SK-N-SH (cell line): ENCODE data around the gene KRTAP9-3. TPM values are rescaled to one million over a fixed set of nuclear protein-coding genes. Genes with fewer than 3 reads are reported as not detected.
"Not testable (repeated sequence)": the region's sequence is repeated elsewhere in the genome, so short reads cannot be mapped to it uniquely, and the experiment has no call there.

ENCODE experiments used
- CTCF ChIA-PET: fragments of 300-600, 350-600 bp; formaldehyde crosslinking; extraction: SDS; loops from one replicate; lab custom pipeline; 2021; lab: Yijun Ruan, JAX
- POLR2A ChIA-PET: fragments of 350-600 bp; sonication (Branson Sonifier 250); formaldehyde crosslinking; extraction: SDS; loops from one replicate; lab custom pipeline; 2020; ENCODE audit warnings: antibody characterized with exemption, inconsistent platforms; lab: Yijun Ruan, JAX
- DNase-seq: peaks from one replicate; pipeline ENCODE4 v3.0.0; 2012
- H2AFZ ChIP-seq: fragments of 200-600 bp; sonication (generic); 2 replicates; pipeline ENCODE4 v1.8.1; 2016; ENCODE audit warnings: antibody characterized with exemption, mild to moderate bottlenecking, low read depth
- H3F3A ChIP-seq: fragments of 200-600 bp; sonication (generic); replicated peaks from 2 replicates; pipeline ENCODE3; 2016; ENCODE audit warnings: antibody characterized with exemption, mild to moderate bottlenecking; ENCODE audit not compliant: insufficient read depth
- H3K27ac ChIP-seq, 2 experiments: fragments of 200-500 bp in 1 of 2; fragments of 200-600 bp in 1 of 2; sonication (Bioruptor generic) in 1 of 2; sonication (generic), shearing (Covaris generic) in 1 of 2; 2 replicates each; pipeline versions ENCODE4 v1.5.1 to v1.6.1; 2014 to 2016; ENCODE audit warnings: low read depth in 2 of 2, inconsistent platforms in 1 of 2, low read length in 1 of 2, mild to moderate bottlenecking in 1 of 2, mixed read lengths in 1 of 2
- H3K27me3 ChIP-seq: fragments of 200-600 bp; sonication (generic), shearing (Covaris generic); 2 replicates; pipeline ENCODE4 v1.6.1; 2016; ENCODE audit warnings: mixed run types; ENCODE audit not compliant: insufficient read depth
- H3K36me3 ChIP-seq, 2 experiments: fragments of 200-500 bp in 1 of 2; fragments of 200-600 bp in 1 of 2; sonication (Bioruptor generic) in 1 of 2; sonication (generic) in 1 of 2; replicated peaks in 1 of 2; 2 replicates each; pipeline versions ENCODE3 to v1.5.1; 2014 to 2016; ENCODE audit warnings: low read length in 1 of 2, mild to moderate bottlenecking in 1 of 2; ENCODE audit not compliant: insufficient read depth in 2 of 2, control insufficient read depth in 1 of 2
- H3K4me1 ChIP-seq, 2 experiments: fragments of 200-500 bp in 1 of 2; fragments of 200-600 bp in 1 of 2; sonication (Bioruptor generic) in 1 of 2; sonication (generic), shearing (Covaris generic) in 1 of 2; 2 replicates each; pipeline versions ENCODE4 v1.5.1 to v1.6.1; 2014 to 2016; ENCODE audit warnings: low read depth in 1 of 2, low read length in 1 of 2, mixed run types in 1 of 2; ENCODE audit not compliant: insufficient read depth in 2 of 2, control insufficient read depth in 1 of 2
- H3K4me2 ChIP-seq: fragments of 200-600 bp; sonication (generic), shearing (Covaris generic); 2 replicates; pipeline ENCODE4 v1.6.1; 2017; ENCODE audit warnings: mixed run types
- H3K4me3 ChIP-seq, 2 experiments: fragments of 200-500 bp in 1 of 2; fragments of 200-600 bp in 1 of 2; sonication (Bioruptor generic) in 1 of 2; sonication (generic), shearing (Covaris generic) in 1 of 2; 2 replicates each; pipeline versions ENCODE4 v1.5.1 to v1.8.1; 2014 to 2016; ENCODE audit warnings: low read depth in 2 of 2, inconsistent platforms in 1 of 2, low read length in 1 of 2, mild to moderate bottlenecking in 1 of 2, mixed read lengths in 1 of 2, moderate library complexity in 1 of 2
- H3K79me2 ChIP-seq: fragments of 200-600 bp; sonication (generic); 2 replicates; pipeline ENCODE4 v1.8.1; 2017; ENCODE audit warnings: mild to moderate bottlenecking; ENCODE audit not compliant: insufficient read depth
- H3K9ac ChIP-seq: fragments of 200-600 bp; sonication (generic); 2 replicates; pipeline ENCODE4 v1.6.1; 2017; ENCODE audit warnings: mixed run types
- H3K9me2 ChIP-seq: fragments of 200-600 bp; sonication (generic); 2 replicates; pipeline ENCODE4 v1.6.1; 2017; ENCODE audit warnings: mixed run types
- H3K9me3 ChIP-seq: fragments of 200-600 bp; sonication (generic); 2 replicates; pipeline ENCODE4 v1.6.1; 2017; ENCODE audit warnings: mixed run types, mild to moderate bottlenecking, moderate library complexity
- H4K20me1 ChIP-seq: fragments of 200-600 bp; sonication (generic); 2 replicates; pipeline ENCODE4 v1.6.1; 2017; ENCODE audit warnings: mild to moderate bottlenecking, mixed run types; ENCODE audit not compliant: insufficient read depth
- EP300 ChIP-seq, 2 experiments: IDR thresholded peaks; 2 replicates each; pipeline versions ENCODE4 v1.4.0 to v1.6.1; 2012; ENCODE audit warnings: borderline replicate concordance in 1 of 2, low read depth in 1 of 2, low read length in 1 of 2
- EZH2phosphoT487 ChIP-seq: fragments of 200-600 bp; sonication (generic); IDR thresholded peaks from 2 replicates; pipeline ENCODE4 v1.6.1; 2017; ENCODE audit warnings: low read depth, mixed run types, mild to moderate bottlenecking, antibody characterized with exemption, moderate library complexity, borderline replicate concordance
- MEF2A ChIP-seq: IDR thresholded peaks from 2 replicates; pipeline ENCODE4 v1.4.0; 2012; ENCODE audit warnings: low read depth, borderline replicate concordance
- NRF1 ChIP-seq: IDR thresholded peaks from 2 replicates; pipeline ENCODE4 v1.6.1; 2012; ENCODE audit warnings: low read depth, mild to moderate bottlenecking, low read length
- TAF1 ChIP-seq: IDR thresholded peaks from 2 replicates; pipeline ENCODE4 v1.6.1; 2012; ENCODE audit warnings: low read depth, mild to moderate bottlenecking, low read length, moderate library complexity, borderline replicate concordance
- WGBS: methylation state at CpG from one replicate; pipeline ENCODE4 v1.1.6; 2017; ENCODE audit warnings: low lambda C conversion rate; 5-methylcytosine and 5-hydroxymethylcytosine counted together
- polyA plus RNA-seq, 3 experiments: library from polyadenylated mRNA; depleted of rRNA; stranded (reverse); fragments of >200 nt; gene quantifications; 2 replicates each; pipeline ENCODE4 v1.2.3, GENCODE V29; 2012

KRTAP9-3 gene
- polyA plus RNA-seq, 1 of the 3 experiments (the other 2 are of a cell fraction): not detected

DNA sequence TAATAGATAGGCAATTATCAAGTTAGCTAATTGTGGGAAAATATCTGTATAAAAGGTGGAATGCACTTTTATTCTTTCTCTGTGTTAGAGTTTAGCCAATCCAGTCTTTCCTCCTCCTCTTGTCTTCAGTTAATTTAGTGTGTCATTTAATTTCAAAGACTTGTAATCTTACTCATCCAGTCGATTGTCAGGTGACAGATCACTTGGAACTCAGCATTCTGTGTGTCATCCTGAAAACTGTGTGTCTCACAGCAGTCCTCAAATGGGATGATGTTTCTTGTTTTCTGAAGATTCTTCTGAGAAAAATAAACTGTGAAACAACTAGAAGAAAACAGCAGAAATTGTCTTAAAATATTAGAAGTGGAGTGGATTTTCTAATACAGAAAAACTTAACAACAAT, 47.2 kb upstream of the KRTAP9-3 start:
- Histone ChIP-seq H3K36me3 (no peaks in the 10 kb centered on the region), H3K9me2 (no peaks in the 10 kb centered on the region), H3K27me3 (peaks cover 12% of the 10 kb centered on the region; the same call in 1 of the 2 replicates), H3K9ac (no peak overlapping the region), H3K27ac (no peak overlapping the region), H4K20me1 (no peaks in the 10 kb centered on the region), H3K4me1 (no peaks in the 10 kb centered on the region), H2AFZ (no peak overlapping the region), H3K4me2 (no peak overlapping the region), H3K79me2 (no peaks in the 10 kb centered on the region), H3K9me3 (no peaks in the 10 kb centered on the region), H3F3A (no peaks in the 10 kb centered on the region), H3K4me3 (no peak overlapping the region)
- no peak for TF ChIP-seq EP300 (IDR thresholded peaks at IDR 0.05; ENCODE audit: borderline replicate concordance in 1 of 2, low read depth in 1 of 2, low read length in 1 of 2)
- no peak for DNase-seq
- ChIA-PET CTCF (no interaction called here), POLR2A (no interaction called here)
- WGBS: 0% methylated on average over 1 of the region's 1 CpG

DNA sequence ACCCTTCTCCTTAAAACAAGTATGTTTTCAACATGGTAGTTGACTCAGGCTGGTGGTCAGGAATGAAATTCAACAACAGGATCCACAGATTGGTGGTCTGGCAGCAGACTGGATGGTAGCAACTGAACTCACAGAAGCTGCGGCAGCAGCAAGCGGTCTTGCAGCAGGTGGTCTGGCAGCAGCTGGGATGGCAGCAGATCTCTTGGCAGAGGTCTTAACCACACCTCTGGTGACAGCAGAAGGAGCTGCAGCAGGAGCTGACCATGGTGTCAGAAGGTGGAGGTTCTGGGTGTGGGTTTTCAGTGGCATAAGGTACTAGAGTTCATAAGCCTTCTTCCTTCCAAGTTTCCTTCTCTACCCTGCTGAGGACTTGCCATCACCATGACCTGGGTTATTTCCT, 45.4 kb upstream of the KRTAP9-3 start:
- Histone ChIP-seq H3K4me3 (no peak overlapping the region), H3K36me3 (no peaks in the 10 kb centered on the region), H4K20me1 (no peaks in the 10 kb centered on the region), H3K9ac (no peak overlapping the region), H3K4me2 (no peak overlapping the region), H3K9me3 (no peaks in the 10 kb centered on the region), H3K9me2 (no peaks in the 10 kb centered on the region), H2AFZ (no peak overlapping the region), H3K4me1 (no peaks in the 10 kb centered on the region), H3F3A (no peaks in the 10 kb centered on the region), H3K27me3 (peaks cover 12% of the 10 kb centered on the region; the same call in 1 of the 2 replicates), H3K27ac (no peak overlapping the region), H3K79me2 (no peaks in the 10 kb centered on the region)
- ChIA-PET CTCF (interaction anchor here (1.0 to 1.3 kb wide), 2 partner anchors 135 to 362 kb away, joined by 3 to 7 read pairs; no protein-coding TSS in a partner anchor), POLR2A (no interaction called here)
- no peak for DNase-seq
- WGBS: 0% methylated on average over 2 of the region's 2 CpGs
- TF ChIP-seq TAF1 (no peak), MEF2A (no peak), EZH2phosphoT487 (no peak), NRF1 (no peak)

DNA sequence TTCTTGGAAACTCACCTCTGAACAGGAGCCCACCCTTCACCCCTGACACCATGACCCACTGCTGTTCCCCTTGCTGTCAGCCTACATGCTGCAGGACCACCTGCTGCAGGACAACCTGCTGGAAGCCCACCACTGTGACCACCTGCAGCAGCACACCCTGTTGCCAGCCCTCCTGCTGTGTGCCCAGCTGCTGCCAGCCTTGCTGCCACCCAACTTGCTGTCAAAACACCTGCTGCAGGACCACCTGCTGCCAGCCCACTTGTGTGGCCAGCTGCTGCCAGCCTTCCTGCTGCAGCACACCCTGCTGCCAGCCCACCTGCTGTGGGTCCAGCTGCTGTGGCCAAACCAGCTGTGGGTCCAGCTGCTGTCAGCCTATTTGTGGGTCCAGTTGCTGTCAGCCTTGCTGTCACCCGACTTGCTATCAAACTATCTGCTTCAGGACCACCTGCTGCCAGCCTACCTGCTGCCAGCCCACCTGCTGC, 42.4 kb upstream of the KRTAP9-3 start, which contains the start of gene KRTAP9-1:
TSS of gene KRTAP9-1 (plus strand) at position 51 of the 482 bp plus-strand sequence. CDS start at position 51, 0 bp downstream.
- not testable (repeated sequence) for H3K4me2 ChIP-seq

More for the DNA sequence above, 42.4 kb upstream of the KRTAP9-3 start, which contains the start of gene KRTAP9-1:
- H3K79me2 ChIP-seq, H3K4me3 ChIP-seq, H3K4me1 ChIP-seq, H3K9me2 ChIP-seq, H4K20me1 ChIP-seq, POLR2A ChIA-PET, CTCF ChIA-PET, H3K9me3 ChIP-seq, DNase-seq, H3F3A ChIP-seq, H2AFZ ChIP-seq, H3K36me3 ChIP-seq, H3K9ac ChIP-seq, H3K27ac ChIP-seq: not testable (repeated sequence)
- no CpG with 5 or more reads among the region's 1 CpG for WGBS
- H3K27me3 ChIP-seq: peaks cover 12% of the 10 kb centered on the region; the same call in 1 of the 2 replicates
